SHP77 treated with DMSO at 0.1 percent for 48 hours (cell line): ENCODE data around the gene ATP2A3.

Experiments
- DNase-seq: peaks from one replicate; lab custom pipeline; 2025; lab: John Stamatoyannopoulos, UW

The ATP2A3 gene

DNA sequence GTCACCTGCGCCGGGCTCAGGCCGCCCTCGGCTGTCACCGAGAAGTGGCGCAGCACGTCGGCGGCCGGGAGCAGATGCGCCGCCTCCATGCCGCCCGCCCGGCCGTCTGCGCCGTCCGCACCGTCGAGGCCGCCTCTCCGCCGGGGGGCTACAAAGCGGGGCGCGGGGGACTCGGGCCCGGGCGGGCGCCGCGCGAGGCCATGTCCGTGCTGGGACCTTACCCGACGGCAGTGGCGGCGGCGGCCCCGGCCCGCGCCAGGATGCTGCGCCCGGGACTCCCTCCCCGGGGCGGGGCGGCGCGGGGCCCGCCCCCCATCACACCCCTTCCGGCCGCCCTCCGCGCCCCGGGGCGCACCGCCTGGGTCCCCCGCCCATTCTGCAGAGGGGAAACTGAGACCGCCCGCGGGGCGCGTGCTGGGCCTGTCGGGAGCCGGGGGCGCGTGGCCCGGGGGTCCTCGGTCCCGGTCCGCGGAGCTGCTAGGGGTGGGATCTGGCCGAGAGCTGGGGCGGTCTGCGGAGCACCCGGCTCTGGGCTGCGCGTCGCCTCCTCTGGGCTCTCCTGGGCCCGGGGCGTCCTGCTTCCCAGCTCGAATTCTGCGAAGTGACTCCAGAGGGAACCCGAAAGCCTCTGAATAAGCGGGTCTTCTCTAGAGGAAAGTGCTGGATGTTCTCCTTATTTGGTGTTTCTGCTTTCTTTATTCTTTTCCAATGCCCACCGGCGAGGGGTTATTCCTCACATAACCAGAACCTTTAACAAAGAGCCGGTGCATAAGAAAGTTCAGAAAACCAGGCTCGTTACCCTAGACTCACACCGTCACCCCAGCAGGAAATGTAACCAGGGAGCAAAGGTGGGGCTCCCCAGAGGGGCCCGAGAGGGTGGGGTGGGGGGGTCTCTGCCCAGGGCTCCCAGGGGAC, at the start of gene ATP2A3:
Gene ATP2A3, minus strand, starts transcription at position 235 of the 915 bp plus-strand sequence. Its CDS starts 146 bp downstream, at position 89.
- DNase-seq, result no peak

DNA sequence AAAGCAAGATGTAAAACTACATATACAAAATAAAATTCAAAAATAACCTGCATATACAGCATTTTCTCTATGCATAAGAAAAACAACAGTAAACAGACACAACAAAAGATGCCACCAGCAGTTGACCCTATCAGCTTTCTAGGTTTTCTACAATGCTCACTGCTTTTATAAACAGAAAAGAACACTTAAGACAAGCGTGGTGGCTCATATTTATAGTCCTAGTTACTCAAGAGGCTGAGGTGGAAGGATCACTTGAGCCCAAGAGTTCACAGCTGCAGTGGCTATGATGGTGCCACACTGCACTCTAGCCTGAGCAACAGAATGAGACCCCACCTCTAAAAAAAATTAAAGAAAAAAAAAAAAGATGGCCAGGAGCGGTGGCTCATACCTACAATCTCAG, 46.5 kb upstream of the ATP2A3 start:
- no peak for DNase-seq

DNA sequence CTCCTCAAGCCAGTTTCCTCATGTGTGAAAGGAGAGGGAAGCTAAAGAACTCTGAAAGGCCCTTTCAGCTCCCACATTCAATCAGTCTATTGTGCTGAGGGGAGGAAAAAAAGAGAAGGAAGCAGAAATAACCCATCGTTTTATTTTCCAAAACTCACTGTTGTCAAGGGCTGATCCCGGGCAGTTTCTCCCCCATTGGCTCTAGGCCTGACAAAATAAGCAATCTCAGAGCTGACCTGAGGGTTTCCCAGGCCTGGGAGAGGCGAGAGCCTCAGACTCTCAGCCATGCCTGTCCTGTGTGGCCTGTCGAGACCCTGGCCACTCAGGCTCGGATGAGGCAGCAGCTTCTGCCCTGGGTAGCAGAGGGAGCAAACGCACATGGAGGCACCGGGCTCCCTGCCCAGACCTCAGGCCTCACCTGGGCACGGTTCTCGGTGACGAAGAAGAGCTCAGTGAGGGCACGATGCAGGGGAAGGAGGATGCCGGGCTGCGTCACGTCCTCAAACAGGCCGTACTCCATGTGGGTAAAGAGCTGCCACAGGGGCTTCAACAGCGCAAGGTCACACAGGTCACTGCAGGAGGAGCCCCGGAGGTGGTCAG, 45.0 kb upstream of the ATP2A3 start:
- no peak for DNase-seq

- DNase-seq, result no peak
Measured at GRCh38 chr17:4008441-4009185, 44.4 kb upstream of the ATP2A3 start.

DNA sequence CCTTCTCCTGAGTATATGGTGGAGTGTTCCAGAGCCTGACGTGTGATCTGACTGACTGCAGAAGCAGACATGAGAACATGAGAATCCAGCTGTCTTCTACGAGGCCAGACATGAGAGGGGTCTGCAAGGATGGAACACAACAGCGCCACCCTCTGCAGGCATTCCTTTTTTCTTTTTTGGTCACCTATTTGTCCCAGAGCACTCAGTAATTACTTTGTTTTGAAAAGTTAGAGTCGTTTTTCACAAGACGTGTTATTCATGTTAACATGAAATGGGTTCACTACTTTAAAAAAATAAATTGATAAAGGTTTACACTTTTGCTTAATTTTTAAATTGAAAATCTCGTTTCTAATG, 43.8 kb upstream of the ATP2A3 start:
- no peak for DNase-seq

- no peak for DNase-seq
Measured at GRCh38 chr17:4007346-4008081, 43.3 kb upstream of the ATP2A3 start.

DNA sequence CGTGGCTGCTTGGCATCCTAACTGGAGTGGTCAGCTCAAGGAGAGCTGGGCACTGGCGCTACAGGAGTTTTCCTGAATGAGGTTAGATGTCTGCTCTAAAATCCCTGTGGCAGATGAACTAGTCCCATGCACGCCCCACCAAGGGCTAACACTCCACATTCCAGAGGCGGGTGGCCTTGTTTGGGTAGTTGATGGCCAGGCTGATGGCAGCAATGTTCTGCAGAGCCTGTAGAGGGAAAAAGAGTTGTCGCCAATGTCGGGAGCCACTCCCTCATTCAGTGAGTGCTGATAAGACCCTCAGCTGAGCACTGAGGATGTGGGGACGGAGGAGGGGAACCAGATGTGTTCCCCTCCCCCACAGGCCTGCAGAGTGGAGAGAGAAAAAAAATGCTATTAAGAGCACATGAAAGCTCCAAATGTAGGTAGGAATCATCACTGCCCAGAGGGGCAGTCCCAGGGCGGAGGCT, 42.5 kb upstream of the ATP2A3 start:
- no peak for DNase-seq

GRCh38 chr17:4006165-4006589, 41.9 kb upstream of the ATP2A3 start:
- DNase-seq, result no peak

GRCh38 chr17:4005296-4006164, 41.3 kb upstream of the ATP2A3 start:
- no peak for DNase-seq

DNA sequence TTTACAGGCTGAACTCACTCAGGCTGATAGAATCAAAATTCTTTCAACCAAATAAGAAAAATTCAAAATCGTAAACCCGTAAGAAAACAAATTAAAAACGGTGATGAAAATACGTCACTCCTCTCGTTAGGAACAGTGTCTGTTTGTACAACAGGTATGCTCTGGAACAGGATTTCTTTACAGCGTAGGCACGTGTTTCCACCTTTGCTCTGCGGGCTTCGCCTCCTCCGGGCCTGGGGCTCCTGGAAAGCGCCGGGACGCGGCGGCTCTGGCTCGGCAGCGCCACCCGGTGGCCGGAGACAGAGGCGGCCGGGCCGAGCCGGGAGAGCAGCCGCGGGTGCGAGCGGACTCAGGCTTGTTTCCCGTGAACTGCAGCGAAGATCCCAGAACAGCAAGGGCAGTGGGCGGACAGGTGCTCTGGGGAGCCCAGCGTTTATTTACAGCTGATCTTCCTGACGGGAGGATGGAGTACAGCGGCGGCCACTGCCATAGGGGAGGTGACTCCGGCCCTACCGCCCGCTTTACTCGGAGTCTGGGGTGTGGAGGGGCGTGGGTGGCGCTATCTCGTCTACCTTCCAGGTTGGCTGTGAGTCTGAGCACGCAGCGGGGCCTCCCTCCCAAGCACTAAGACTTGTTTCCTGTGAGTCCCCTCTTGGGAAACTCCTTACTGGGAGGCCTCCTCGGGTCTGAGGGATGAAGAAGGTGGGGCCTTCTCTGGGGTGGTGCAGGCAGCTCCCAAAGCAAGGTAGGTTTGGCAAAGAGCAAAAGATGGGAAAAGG, 40.5 kb upstream of the ATP2A3 start:
- peak; percentile 49 for DNase-seq

DNA sequence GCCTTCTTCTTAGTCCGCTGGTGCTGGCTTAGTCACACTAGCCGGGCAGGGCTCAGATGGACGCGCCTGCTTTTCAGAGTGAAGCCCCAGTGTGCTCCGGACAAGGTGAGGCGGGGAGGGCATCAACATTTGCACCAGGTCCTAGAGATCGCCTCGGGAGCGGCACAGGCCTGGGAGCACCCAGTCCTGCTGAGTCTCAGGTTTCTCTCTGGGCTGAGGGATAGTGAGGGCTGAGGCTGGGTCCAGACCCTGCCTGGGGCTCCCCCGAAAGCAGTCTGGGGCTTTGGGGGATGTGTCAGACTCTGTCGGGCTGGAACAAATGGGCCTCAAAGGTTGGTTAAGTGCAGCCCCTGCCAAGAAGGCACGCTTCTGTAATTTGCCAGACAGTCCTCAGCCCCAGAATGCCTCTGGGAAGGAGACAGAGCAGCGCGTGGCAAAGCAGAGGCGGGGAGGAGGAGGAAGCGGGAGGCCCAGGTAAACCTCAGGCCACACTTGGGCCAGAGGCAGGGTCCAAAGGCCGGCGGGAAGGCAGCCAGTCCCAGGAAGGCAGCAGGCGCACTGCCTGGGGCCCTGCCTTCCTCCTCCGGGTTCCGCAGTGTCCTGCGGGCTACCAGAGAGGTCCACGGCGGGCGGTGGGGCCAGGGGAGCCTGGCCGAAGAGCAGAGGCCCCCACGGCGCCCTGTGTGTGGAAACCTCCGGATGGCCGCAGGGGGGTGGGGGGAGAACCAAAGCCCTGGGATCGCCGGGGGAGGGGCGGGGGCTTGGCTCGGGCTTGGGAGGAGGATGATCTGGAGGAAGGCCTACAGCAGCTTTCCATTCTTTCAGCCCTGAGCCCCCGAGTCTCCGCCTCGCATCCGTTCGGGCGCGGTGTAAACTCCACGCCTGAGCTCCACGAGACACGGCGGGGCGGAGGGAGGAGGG, 39.5 kb upstream of the ATP2A3 start:
- DNase-seq, result no peak

GRCh38 chr17:4003131-4003500, 38.9 kb upstream of the ATP2A3 start:
- no peak for DNase-seq

DNA sequence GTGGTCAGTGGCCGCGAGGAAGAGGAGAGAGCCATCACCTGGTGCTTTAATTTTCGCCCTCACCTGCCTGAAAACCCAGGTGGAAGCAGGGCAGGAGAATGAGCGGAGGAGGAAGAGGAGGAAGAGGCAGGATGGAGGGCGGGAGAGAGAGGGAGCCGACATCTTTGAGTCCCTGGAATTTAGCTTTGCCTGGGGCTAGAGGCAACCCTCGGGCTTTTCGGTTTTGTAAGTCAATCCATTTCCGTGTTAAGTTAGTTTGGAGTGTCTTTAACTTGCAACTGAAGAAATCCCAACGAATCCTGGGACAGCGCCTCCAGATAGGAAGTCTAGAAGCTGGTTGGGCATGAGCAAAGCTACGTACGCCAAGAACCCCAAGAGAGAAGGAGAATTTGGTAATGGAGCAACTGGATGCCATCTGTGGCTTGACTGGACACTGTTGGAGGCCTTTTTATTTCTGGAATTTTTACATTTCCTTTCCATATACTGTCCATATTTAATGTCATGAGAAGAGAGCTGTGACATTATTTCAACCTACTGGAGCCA, 36.9 kb upstream of the ATP2A3 start:
- DNase-seq, result no peak

- no peak for DNase-seq
Measured at GRCh38 chr17:3998436-3998835, 34.2 kb upstream of the ATP2A3 start.

GRCh38 chr17:3995067-3995466, 30.8 kb upstream of the ATP2A3 start:
- no peak for DNase-seq

DNA sequence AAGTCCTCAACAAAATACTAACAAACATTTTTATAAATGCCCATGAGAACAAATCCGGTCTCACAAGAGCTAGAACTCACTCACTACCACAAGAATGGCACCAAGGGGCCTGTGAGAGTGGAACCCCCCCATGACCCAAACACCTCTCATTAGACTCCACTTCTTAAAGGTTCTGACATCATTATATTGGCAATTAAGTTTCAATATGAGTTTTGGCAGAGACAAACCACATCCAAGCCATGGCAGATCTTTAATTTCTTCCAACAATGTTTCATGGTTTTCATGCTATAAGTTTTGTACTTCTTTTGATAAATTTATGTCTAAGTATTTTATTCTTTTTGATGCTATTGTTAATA, 30.0 kb upstream of the ATP2A3 start:
- DNase-seq, result no peak

DNA sequence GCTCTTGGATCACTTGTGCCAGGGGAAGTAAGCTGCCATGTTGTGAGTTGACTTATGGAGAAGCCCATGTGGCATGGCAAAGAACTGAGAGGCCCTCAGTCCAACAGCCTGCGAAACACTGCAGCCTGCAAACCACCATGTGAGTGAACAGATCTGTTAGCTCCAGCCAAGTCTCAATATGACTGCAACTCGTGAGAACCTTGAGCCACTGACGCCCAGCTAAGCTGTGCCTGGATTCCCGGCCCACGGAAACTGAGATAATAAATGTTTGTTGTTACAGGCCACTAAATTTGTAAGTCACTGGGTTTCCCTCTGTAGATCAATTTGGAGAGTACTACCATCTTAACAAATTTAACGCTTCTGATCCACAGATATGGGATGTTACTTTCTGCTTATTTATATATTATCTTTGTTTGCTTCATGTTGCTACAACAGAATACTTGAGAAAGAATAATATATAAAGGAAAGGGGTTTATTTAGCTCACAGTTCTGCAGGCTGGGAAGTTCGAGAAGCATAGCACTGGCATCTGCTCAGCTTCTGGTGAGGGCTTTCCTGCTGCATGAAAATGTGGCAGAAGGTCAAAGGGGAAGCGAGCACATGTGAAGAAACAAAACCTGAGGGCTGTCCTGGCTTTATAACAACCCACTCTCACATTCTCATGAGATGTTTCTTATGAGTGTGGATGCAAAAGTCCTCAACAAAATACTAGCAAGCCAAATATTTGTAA, 29.4 kb upstream of the ATP2A3 start:
- DNase-seq, result no peak

DNA sequence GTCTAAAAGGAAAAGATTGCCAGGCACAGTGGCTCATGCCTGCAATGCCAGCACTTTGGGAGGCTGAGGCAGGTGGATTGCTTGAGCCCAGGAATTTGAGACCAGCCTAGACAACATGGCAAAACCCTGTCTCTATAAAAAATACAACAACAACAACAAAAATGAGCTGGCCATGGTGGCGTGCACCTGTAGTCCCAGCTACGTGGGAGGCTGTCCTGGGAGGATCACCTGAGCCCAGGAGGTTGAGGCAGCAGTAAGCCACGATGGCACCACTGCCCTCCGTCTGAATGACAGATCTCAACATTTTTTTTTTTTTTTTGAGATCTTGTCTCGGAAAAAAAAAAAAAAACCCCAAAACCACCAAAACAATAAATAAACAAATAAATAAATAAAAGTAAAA, 28.1 kb upstream of the ATP2A3 start:
- no peak for DNase-seq
